ENCODE measurements around the gene DEGS2.

- TF ChIP-seq, protein P1, sequence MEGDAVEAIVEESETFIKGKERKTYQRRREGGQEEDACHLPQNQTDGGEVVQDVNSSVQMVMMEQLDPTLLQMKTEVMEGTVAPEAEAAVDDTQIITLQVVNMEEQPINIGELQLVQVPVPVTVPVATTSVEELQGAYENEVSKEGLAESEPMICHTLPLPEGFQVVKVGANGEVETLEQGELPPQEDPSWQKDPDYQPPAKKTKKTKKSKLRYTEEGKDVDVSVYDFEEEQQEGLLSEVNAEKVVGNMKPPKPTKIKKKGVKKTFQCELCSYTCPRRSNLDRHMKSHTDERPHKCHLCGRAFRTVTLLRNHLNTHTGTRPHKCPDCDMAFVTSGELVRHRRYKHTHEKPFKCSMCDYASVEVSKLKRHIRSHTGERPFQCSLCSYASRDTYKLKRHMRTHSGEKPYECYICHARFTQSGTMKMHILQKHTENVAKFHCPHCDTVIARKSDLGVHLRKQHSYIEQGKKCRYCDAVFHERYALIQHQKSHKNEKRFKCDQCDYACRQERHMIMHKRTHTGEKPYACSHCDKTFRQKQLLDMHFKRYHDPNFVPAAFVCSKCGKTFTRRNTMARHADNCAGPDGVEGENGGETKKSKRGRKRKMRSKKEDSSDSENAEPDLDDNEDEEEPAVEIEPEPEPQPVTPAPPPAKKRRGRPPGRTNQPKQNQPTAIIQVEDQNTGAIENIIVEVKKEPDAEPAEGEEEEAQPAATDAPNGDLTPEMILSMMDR (conservative IDR thresholded peaks at IDR 0.05; ENCODE audit: low read depth, low read length): no peak
- TF ChIP-seq EZH2 (IDR thresholded peaks at IDR 0.05; ENCODE audit: low read length, unreplicated experiment): no peak
Observed at GRCh38 chr14:100096656-100097055, 62.8 kb downstream of the DEGS2 start.

Data from PC-3 (cell line).